ENCODE data around the gene TXLNB.

Gene TXLNB

DNA sequence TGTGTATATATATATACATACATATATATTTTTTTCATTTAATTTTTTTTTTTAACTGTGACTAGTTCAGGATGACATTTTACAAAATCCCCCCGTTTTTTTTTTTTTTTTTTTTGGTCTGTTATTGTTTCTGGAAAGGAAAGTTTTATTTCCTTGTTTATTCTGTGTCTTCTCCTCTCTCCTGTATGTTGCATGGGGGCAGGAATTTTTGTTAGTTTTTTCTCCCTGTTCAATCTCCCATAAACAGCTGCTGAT, 32.4 kb upstream of the TXLNB start:
- no peaks in the 10 kb centered on the region for H3K36me3 ChIP-seq (ENCODE audit: low read depth)
- no peak overlapping the region for H3K4me3 ChIP-seq (ENCODE audit: severe bottlenecking)
- ATAC-seq (ENCODE audit: low read depth): no peak
- peaks cover 5% of the 10 kb centered on the region for H3K4me1 ChIP-seq (ENCODE audit: insufficient read depth, poor library complexity, severe bottlenecking)
- no peak overlapping the region for H3K27ac ChIP-seq (ENCODE audit: poor library complexity, severe bottlenecking)
- TF ChIP-seq, protein P1, sequence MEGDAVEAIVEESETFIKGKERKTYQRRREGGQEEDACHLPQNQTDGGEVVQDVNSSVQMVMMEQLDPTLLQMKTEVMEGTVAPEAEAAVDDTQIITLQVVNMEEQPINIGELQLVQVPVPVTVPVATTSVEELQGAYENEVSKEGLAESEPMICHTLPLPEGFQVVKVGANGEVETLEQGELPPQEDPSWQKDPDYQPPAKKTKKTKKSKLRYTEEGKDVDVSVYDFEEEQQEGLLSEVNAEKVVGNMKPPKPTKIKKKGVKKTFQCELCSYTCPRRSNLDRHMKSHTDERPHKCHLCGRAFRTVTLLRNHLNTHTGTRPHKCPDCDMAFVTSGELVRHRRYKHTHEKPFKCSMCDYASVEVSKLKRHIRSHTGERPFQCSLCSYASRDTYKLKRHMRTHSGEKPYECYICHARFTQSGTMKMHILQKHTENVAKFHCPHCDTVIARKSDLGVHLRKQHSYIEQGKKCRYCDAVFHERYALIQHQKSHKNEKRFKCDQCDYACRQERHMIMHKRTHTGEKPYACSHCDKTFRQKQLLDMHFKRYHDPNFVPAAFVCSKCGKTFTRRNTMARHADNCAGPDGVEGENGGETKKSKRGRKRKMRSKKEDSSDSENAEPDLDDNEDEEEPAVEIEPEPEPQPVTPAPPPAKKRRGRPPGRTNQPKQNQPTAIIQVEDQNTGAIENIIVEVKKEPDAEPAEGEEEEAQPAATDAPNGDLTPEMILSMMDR (IDR thresholded peaks at IDR 0.05; ENCODE audit: poor library complexity, severe bottlenecking): no peak
- DNase-seq (ENCODE audit: low spot score): no peak
- H3K27me3 ChIP-seq (ENCODE audit: insufficient read depth, poor library complexity, severe bottlenecking): no peaks in the 10 kb centered on the region
- no peaks in the 10 kb centered on the region for H3K9me3 ChIP-seq (ENCODE audit: severe bottlenecking)

GRCh38 chr6:139323511-139324300, 31.9 kb upstream of the TXLNB start:
- Histone ChIP-seq H3K4me1 (ENCODE audit: insufficient read depth, poor library complexity, severe bottlenecking) (peaks cover 5% of the 10 kb centered on the region), H3K27me3 (ENCODE audit: insufficient read depth, poor library complexity, severe bottlenecking) (no peaks in the 10 kb centered on the region), H3K36me3 (ENCODE audit: low read depth) (no peaks in the 10 kb centered on the region), H3K27ac (ENCODE audit: poor library complexity, severe bottlenecking) (no peak overlapping the region), H3K4me3 (ENCODE audit: severe bottlenecking) (no peak overlapping the region), H3K9me3 (ENCODE audit: severe bottlenecking) (no peaks in the 10 kb centered on the region)
- TF ChIP-seq, protein P1 (IDR thresholded peaks at IDR 0.05; ENCODE audit: poor library complexity, severe bottlenecking): no peak
- ATAC-seq (ENCODE audit: low read depth) (peak; percentile 36; the same call in 1 of the 3 replicates), DNase-seq (ENCODE audit: low spot score) (no peak)

DNA sequence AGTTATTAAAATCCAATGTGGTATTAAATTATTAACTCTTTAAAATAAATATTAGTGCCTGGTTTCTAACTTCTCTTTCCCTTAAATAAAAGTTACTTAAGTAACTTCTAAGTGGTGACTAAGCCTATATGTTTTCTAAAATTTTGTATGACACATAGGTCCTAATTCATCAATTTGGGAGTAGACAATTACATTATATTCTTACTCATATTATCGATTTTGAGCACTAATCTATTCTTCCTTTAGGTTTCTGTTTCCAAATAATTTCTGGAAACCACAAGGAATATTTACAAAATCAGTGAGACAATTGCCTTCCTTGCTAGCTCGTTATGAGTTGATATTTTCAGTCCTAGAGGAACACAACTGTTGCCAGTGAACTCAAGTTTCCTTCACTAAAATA, 28.3 kb upstream of the TXLNB start:
- Histone ChIP-seq H3K27me3 (ENCODE audit: insufficient read depth, poor library complexity, severe bottlenecking) (no peaks in the 10 kb centered on the region), H3K4me3 (ENCODE audit: severe bottlenecking) (no peak overlapping the region), H3K9me3 (ENCODE audit: severe bottlenecking) (no peaks in the 10 kb centered on the region), H3K27ac (ENCODE audit: poor library complexity, severe bottlenecking) (no peak overlapping the region), H3K4me1 (ENCODE audit: insufficient read depth, poor library complexity, severe bottlenecking) (peaks cover 5% of the 10 kb centered on the region), H3K36me3 (ENCODE audit: low read depth) (no peaks in the 10 kb centered on the region)
- no peak for DNase-seq (ENCODE audit: low spot score)
- TF ChIP-seq, protein P1 (IDR thresholded peaks at IDR 0.05; ENCODE audit: poor library complexity, severe bottlenecking): no peak
- ATAC-seq (ENCODE audit: low read depth): no peak

DNA sequence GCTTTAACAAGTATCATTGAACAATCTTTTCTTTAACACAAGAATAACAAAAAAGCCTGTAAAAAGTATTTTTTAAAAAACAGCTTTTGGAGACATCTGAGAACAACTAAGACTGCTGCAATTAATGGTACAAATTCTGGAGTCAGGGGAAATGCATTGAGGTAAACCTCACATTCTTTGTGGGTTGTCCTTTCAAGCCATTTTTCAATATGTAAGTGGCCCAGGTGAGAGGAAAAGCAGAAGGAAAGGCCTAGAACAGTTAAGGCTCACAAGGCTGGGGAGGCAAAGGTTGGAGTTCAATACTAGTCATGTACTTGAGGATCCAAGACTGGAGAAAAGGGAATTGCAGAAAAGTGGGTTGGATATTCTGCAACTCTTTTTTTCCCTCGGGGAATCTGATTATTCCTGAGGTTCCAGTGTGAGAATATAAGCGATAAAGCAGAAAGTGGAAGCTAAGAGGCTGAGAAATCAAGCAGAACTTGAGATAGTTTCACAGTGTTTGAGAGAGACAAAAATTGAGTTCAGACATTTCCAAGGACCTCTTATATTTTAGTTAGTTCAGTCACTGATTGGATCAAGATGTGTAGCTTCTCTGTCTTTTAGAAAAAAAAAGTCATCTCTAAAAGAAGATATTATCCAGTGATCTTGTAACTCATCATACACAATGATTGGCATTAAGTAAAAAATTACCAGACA, 25.0 kb upstream of the TXLNB start:
- ATAC-seq (ENCODE audit: low read depth): no peak
- H3K36me3 ChIP-seq (ENCODE audit: low read depth): no peaks in the 10 kb centered on the region
- no peak overlapping the region for H3K4me3 ChIP-seq (ENCODE audit: severe bottlenecking)
- no peaks in the 10 kb centered on the region for H3K4me1 ChIP-seq (ENCODE audit: insufficient read depth, poor library complexity, severe bottlenecking)
- no peaks in the 10 kb centered on the region for H3K9me3 ChIP-seq (ENCODE audit: severe bottlenecking)
- TF ChIP-seq, protein P1 (IDR thresholded peaks at IDR 0.05; ENCODE audit: poor library complexity, severe bottlenecking): no peak
- no peak overlapping the region for H3K27ac ChIP-seq (ENCODE audit: poor library complexity, severe bottlenecking)
- DNase-seq (ENCODE audit: low spot score): no peak
- no peaks in the 10 kb centered on the region for H3K27me3 ChIP-seq (ENCODE audit: insufficient read depth, poor library complexity, severe bottlenecking)
